Cardiac muscle cell (in vitro differentiated cells and primary cell): ENCODE data around the gene CTIF. TPM values are rescaled to one million over a fixed set of nuclear protein-coding genes. Genes with fewer than 3 reads are reported as not detected.

ENCODE experiments used
- DNase-seq, 2 donors: peaks; one replicate each; pipeline versions ENCODE4 v3.0.0 to v3.0.0-alpha.2; 2010 to 2017; ENCODE audit warnings: low read depth in 1 of 2, low spot score in 1 of 2
- H3K27ac ChIP-seq: fragments of 200-600 bp; sonication (generic); 2 replicates; pipeline ENCODE4 v1.5.1; 2016
- H3K27me3 ChIP-seq: fragments of 200-600 bp; sonication (generic); 2 replicates; pipeline ENCODE4 v1.6.0; 2016; ENCODE audit warnings: control low read depth
- H3K36me3 ChIP-seq: fragments of 200-600 bp; sonication (generic); 2 replicates; pipeline ENCODE4 v1.5.1; 2016; ENCODE audit warnings: control low read depth
- H3K4me1 ChIP-seq: fragments of 200-600 bp; sonication (generic); 2 replicates; pipeline ENCODE4 v1.8.1; 2017; ENCODE audit warnings: low read depth, mild to moderate bottlenecking, mixed run types
- H3K4me3 ChIP-seq: fragments of 200-600 bp; sonication (generic); 2 replicates; pipeline ENCODE4 v1.5.1; 2016; ENCODE audit warnings: mild to moderate bottlenecking
- H3K9me3 ChIP-seq: fragments of 200-600 bp; sonication (generic); 2 replicates; pipeline ENCODE4 v1.5.1; 2017; ENCODE audit warnings: low read depth, mild to moderate bottlenecking, control low read depth
- CTCF ChIP-seq: IDR thresholded peaks from 2 replicates; pipeline ENCODE4 v1.5.1; 2012; ENCODE audit warnings: low read depth, mild to moderate bottlenecking, low read length
- polyA plus RNA-seq: library from polyadenylated mRNA; unstranded; fragments of >200 nt; fragmentation: Nextera tagmentation; extraction: Ambion mirVana; gene quantifications from 2 replicates; pipeline ENCODE4 v1.2.1, GENCODE V29; 2016
- total RNA-seq: library from RNA; depleted of rRNA; stranded (reverse); fragments of >200 nt; gene quantifications from 2 replicates; pipeline ENCODE4 v1.2.3, GENCODE V29; 2016

The CTIF gene
- total and polyA plus RNA-seq, 2 experiments from 2014 or later: 16.5 to 22.0 TPM

GRCh38 chr18:48874233-48874632 is 335.4 kb downstream of the CTIF start:
- no peak for TF ChIP-seq CTCF
- Histone ChIP-seq H3K4me1 (no peaks in the 10 kb centered on the region), H3K27ac (no peak overlapping the region)

GRCh38 chr18:48874701-48875162 is 335.9 kb downstream of the CTIF start:
- Histone ChIP-seq H3K9me3 (no peaks in the 10 kb centered on the region), H3K27ac (no peak overlapping the region), H3K4me1 (no peaks in the 10 kb centered on the region), H3K27me3 (no peaks in the 10 kb centered on the region), H3K4me3 (no peak overlapping the region), H3K36me3 (no peaks in the 10 kb centered on the region)
- DNase-seq: no peak
- no peak for TF ChIP-seq CTCF

More at GRCh38 chr18:48874233-48874632, 335.4 kb downstream of the CTIF start:
- Histone ChIP-seq H3K9me3 (no peaks in the 10 kb centered on the region), H3K36me3 (no peaks in the 10 kb centered on the region), H3K27me3 (no peaks in the 10 kb centered on the region), H3K4me3 (no peak overlapping the region)
- no peak for DNase-seq

- H3K4me1 ChIP-seq: no peaks in the 10 kb centered on the region
- no peak for DNase-seq
- peak overlapping the region; percentile 2 for H3K27ac ChIP-seq
- H3K36me3 ChIP-seq: no peaks in the 10 kb centered on the region
- H3K4me3 ChIP-seq: no peak overlapping the region
- no peaks in the 10 kb centered on the region for H3K27me3 ChIP-seq
- no peak for TF ChIP-seq CTCF
- H3K9me3 ChIP-seq: no peaks in the 10 kb centered on the region
Observed at GRCh38 chr18:48875314-48875941, 336.6 kb downstream of the CTIF start.

GRCh38 chr18:48875942-48876511 is 337.2 kb downstream of the CTIF start:
- Histone ChIP-seq H3K27me3 (no peaks in the 10 kb centered on the region), H3K9me3 (no peaks in the 10 kb centered on the region), H3K36me3 (no peaks in the 10 kb centered on the region), H3K4me1 (no peaks in the 10 kb centered on the region), H3K4me3 (no peak overlapping the region), H3K27ac (peak overlapping the region; percentile 2)
- peak in 1 of 2 donors; percentile 63 for DNase-seq
- no peak for TF ChIP-seq CTCF

- no peak for TF ChIP-seq CTCF
- Histone ChIP-seq H3K27ac (peak overlapping the region; percentile 2), H3K36me3 (no peaks in the 10 kb centered on the region), H3K4me1 (no peaks in the 10 kb centered on the region), H3K9me3 (no peaks in the 10 kb centered on the region), H3K27me3 (no peaks in the 10 kb centered on the region), H3K4me3 (no peak overlapping the region)
- no peak for DNase-seq
Observed at GRCh38 chr18:48876590-48876989, 337.8 kb downstream of the CTIF start.
